ENCODE results near the gene PRR27. TPM values are rescaled to one million over a fixed set of nuclear protein-coding genes. Genes with fewer than 3 reads are reported as not detected.

PRR27 gene
- total RNA-seq, 1 donor: not detected

GRCh38 chr4:70182517-70183167 lies 28.6 kb downstream of the PRR27 start:
- TF ChIP-seq, protein P1, sequence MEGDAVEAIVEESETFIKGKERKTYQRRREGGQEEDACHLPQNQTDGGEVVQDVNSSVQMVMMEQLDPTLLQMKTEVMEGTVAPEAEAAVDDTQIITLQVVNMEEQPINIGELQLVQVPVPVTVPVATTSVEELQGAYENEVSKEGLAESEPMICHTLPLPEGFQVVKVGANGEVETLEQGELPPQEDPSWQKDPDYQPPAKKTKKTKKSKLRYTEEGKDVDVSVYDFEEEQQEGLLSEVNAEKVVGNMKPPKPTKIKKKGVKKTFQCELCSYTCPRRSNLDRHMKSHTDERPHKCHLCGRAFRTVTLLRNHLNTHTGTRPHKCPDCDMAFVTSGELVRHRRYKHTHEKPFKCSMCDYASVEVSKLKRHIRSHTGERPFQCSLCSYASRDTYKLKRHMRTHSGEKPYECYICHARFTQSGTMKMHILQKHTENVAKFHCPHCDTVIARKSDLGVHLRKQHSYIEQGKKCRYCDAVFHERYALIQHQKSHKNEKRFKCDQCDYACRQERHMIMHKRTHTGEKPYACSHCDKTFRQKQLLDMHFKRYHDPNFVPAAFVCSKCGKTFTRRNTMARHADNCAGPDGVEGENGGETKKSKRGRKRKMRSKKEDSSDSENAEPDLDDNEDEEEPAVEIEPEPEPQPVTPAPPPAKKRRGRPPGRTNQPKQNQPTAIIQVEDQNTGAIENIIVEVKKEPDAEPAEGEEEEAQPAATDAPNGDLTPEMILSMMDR (IDR thresholded peaks at IDR 0.05; ENCODE audit: insufficient read depth, low read depth, low read length): no peak
- H3K4me3 ChIP-seq (ENCODE audit: low read depth, low read length): no peak overlapping the region
- DNase-seq (ENCODE audit: low read depth): no peak

DNA sequence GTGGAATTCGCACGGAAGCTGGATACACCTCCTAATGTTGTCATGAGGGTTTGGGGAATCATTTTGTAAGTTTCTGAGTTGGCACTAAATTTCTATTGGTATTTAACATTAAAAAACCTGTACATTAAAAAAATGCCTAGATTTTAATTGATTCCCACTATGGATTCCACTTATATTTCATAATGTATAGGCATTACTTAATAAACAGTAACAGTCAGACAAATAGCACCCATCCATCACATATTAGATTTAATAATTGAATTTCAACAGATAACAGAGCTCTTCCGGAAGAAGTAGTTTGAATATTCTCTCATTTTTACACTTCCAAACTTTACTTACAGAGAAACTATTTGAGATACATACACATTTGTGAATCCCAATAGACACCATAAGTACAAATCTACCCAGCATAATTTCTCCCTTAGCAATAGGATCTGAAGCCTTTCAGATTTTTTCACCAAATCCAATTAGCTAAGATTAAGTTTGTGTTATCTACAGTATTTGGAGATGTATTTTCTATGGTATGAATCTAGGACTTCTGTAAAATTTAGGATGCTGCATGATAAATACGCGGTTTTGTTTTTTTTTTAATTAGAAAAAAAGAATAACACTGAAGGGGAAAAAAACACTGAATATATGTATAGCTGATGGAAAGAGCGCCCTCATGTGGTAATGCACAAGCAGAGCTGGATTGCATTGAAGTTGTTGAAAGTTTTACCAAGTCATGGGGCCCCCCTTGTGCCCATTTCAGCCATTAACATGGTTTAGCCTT lies 29.3 kb downstream of the PRR27 start:
- TF ChIP-seq, protein P1 (IDR thresholded peaks at IDR 0.05; ENCODE audit: insufficient read depth, low read depth, low read length): peak; percentile 59
- DNase-seq (ENCODE audit: low read depth): peak; percentile 29
- H3K4me3 ChIP-seq (ENCODE audit: low read depth, low read length): no peak overlapping the region

DNA sequence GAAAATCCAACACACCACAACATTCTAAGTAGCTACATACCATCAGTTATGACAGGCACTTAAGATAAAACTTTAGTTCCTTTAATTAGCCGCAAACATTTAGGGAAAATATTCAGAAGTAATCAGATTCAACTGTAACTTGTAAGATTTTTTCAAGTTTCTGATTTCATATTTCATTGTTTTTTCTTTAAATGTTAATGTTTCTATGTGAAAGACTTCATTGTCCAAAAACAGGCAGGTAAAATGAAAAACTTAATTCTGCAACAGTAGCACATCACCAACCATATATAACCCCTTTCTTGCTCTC lies 29.9 kb downstream of the PRR27 start:
- H3K4me3 ChIP-seq (ENCODE audit: low read depth, low read length): no peak overlapping the region
- no peak for DNase-seq (ENCODE audit: low read depth)
- TF ChIP-seq, protein P1 (IDR thresholded peaks at IDR 0.05; ENCODE audit: insufficient read depth, low read depth, low read length): no peak

- TF ChIP-seq, protein P1 (IDR thresholded peaks at IDR 0.05; ENCODE audit: insufficient read depth, low read depth, low read length): no peak
- H3K4me3 ChIP-seq (ENCODE audit: low read depth, low read length): no peak overlapping the region
- DNase-seq (ENCODE audit: low read depth): no peak
These were observed 33.2 kb downstream of the PRR27 start for GRCh38 chr4:70187216-70187615.

DNA sequence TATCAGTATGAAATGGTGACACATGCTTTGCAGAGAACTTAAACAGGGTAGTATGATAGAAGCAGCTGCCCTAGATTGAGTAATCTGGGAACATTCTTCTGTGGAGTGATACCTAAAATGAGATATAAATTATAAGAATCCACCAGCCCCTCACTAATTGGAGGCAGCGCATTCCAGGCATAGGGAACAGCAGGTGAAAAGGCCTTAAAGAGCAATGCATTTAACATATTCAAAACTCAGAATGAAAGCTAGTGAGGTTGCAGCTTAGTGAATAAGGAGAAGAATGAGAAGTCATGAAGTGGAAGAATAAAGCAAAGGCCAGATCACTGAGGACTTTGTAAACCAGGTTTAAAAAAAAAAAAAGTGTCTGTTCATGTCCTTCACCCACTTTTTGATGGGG lies 36.5 kb downstream of the PRR27 start:
- no peak overlapping the region for H3K4me3 ChIP-seq (ENCODE audit: low read depth, low read length)
- TF ChIP-seq, protein P1 (IDR thresholded peaks at IDR 0.05; ENCODE audit: insufficient read depth, low read depth, low read length): no peak
- DNase-seq (ENCODE audit: low read depth): no peak

DNA sequence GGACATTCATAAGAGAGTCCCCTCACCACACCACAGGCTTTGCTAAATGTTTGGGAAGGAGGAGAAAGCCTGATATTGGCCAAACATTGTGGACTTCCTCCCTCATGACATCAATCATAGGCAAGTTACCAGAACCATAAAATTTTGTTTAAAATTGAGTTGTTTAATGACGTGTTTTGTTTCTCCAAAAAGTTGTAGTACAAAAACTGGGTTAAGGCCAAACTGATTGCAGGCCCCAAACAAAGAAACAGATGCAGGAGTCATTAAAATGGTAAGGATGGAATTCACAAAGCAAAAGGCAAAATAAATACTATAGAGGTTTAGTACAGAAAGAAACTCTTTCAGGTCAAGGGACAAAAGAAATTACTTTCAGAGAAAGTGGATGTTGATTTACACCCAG lies 37.6 kb downstream of the PRR27 start:
- DNase-seq (ENCODE audit: low read depth): peak; percentile 4
- no peak overlapping the region for H3K4me3 ChIP-seq (ENCODE audit: low read depth, low read length)
- TF ChIP-seq, protein P1 (IDR thresholded peaks at IDR 0.05; ENCODE audit: insufficient read depth, low read depth, low read length): no peak

All from fibroblast of villous mesenchyme (primary cell).